Testis (tissue), 3 donors: ENCODE data around the gene MT4. TPM values are rescaled to one million over a fixed set of nuclear protein-coding genes. Genes with fewer than 3 reads are reported as not detected.
A peak's percentile ranks its signal among the peaks of the same experiment; 100 is the strongest.
"Not testable (repeated sequence)": the region's sequence is repeated elsewhere in the genome, so short reads cannot be mapped to it uniquely, and the experiment has no call there.

ENCODE experiments used
- DNase-seq: peaks from one replicate; pipeline ENCODE4 v3.0.0-alpha.2; 2019
- H3K27ac ChIP-seq, 2 donors: fragments of 200-600 bp; sonication (generic); one replicate each; pipeline ENCODE4 v1.5.1; 2019
- H3K27me3 ChIP-seq: fragments of 200-600 bp; sonication (generic); one replicate; pipeline ENCODE4 v1.5.1; 2019
- H3K36me3 ChIP-seq: fragments of 200-600 bp; sonication (generic); one replicate; pipeline ENCODE4 v1.5.1; 2017; ENCODE audit warnings: low read depth; ENCODE audit errors: missing control alignments
- H3K4me1 ChIP-seq: fragments of 200-600 bp; sonication (generic); one replicate; pipeline ENCODE4 v1.5.1; 2019
- H3K4me3 ChIP-seq, 2 donors: fragments of 200-600 bp; sonication (generic); one replicate each; pipeline ENCODE4 v1.5.1; 2017 to 2019
- H3K9me3 ChIP-seq: fragments of 200-600 bp; sonication (generic); one replicate; pipeline ENCODE4 v1.5.1; 2017
- POLR2A ChIP-seq: fragments of 450-650 bp; IDR thresholded peaks from one replicate; pipeline ENCODE4 v1.6.1; 2017; ENCODE audit warnings: antibody characterized with exemption, mild to moderate bottlenecking, moderate library complexity
- WGBS, 2 donors: methylation state at CpG; one replicate each; pipeline ENCODE4 v1.1.5; 2018; 5-methylcytosine and 5-hydroxymethylcytosine counted together
- intact Hi-C: fragments of 100-400 bp; cut with DNase I; formaldehyde crosslinking; loops from one replicate; pipeline ENCODE4 v1.15.1; 2023; ENCODE audit warnings: low total_unique reads
- polyA plus RNA-seq: library from polyadenylated mRNA; stranded (reverse); fragments of 350-450 nt; fragmentation: Illumina TruSeq; extraction: RNeasy Lipid Tissue Mini Kit (QIAGEN cat#74804); gene quantifications from one replicate; pipeline ENCODE4 v1.2.3, GENCODE V29; 2014; ENCODE audit warnings: low read depth, low replicate concordance; ENCODE audit not compliant: insufficient read depth
- total RNA-seq, 2 donors: library from RNA; depleted of rRNA; stranded (reverse); fragments of >200 nt; gene quantifications; one replicate each; pipeline ENCODE4 v1.2.3, GENCODE V29; 2016
- TF ChIP-seq, protein P1 (sequence below), 3 experiments: fragments of 450-650 bp in 2 of 3; fragments of 200-600 bp in 1 of 3; sonication (generic) in 1 of 3; IDR thresholded peaks; one replicate each; pipeline ENCODE4 v1.5.1; 2016 to 2019; ENCODE audit warnings: antibody characterized with exemption in 3 of 3, mild to moderate bottlenecking in 2 of 3, moderate library complexity in 1 of 3

Gene MT4
- total and polyA plus RNA-seq, 3 donors from 2014 or later: 2.3 TPM; not detected in 2

DNA sequence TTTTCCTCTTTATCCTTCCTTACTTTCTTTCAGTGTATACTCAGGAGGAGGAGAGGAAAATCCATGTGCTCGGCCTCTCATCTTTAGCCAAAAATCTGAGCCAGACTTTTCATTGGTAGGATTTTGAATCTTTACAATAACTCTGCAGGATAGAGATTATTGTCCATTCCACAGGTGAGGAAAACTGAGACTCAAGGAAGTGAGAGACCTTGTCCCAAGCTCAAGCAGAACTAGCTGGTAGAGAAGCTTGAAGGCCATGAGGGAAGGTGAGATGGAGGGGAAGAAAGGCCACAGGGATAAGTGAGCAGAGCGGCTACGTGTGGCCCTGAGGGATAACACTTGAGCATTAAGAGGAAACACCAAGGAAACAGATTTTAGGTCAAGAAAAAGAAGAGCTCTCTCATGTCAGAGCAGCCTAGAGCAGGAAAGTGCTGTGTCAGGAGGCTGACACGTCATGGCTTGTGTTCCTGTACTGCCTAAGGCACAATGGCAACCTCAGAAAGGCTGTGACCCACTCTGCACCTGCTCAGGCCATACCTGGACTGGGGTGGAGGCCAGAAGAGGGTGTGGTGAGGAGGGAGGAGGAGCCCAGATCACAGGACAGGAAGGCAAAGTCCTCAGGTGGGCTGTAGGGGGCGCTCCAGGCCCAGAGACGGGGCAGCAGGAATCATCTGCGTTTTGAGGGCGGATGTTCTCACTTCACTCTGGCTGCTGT is 11.9 kb downstream of the MT4 start:
- DNase-seq: peak; percentile 71
- no peaks in the 10 kb centered on the region for H3K9me3 ChIP-seq
- intact Hi-C loops: no loop called here

DNA sequence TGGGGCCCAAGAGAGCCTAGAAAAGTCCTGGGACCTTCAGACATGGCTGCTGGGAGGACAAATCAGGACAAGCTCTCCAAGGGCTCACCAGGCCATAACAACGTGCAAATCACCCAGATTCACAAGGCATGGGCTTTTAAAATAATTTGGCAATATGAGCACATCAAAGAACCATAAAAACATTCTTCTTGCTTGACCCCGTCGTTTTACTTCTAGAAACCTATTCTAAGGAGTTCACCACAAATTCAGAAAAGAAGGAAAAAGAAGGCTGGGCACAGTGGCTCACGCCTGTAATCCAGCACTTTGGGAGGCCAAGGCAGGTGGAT is 12.4 kb downstream of the MT4 start:
- Histone ChIP-seq H3K4me1 (no peaks in the 10 kb centered on the region), H3K4me3 (no peak overlapping the region), H3K27ac (no peak overlapping the region), H3K9me3 (no peaks in the 10 kb centered on the region), H3K36me3 (no peaks in the 10 kb centered on the region), H3K27me3 (no peaks in the 10 kb centered on the region)
- intact Hi-C loops: no loop called here
- no peak for DNase-seq
- TF ChIP-seq, protein P1, sequence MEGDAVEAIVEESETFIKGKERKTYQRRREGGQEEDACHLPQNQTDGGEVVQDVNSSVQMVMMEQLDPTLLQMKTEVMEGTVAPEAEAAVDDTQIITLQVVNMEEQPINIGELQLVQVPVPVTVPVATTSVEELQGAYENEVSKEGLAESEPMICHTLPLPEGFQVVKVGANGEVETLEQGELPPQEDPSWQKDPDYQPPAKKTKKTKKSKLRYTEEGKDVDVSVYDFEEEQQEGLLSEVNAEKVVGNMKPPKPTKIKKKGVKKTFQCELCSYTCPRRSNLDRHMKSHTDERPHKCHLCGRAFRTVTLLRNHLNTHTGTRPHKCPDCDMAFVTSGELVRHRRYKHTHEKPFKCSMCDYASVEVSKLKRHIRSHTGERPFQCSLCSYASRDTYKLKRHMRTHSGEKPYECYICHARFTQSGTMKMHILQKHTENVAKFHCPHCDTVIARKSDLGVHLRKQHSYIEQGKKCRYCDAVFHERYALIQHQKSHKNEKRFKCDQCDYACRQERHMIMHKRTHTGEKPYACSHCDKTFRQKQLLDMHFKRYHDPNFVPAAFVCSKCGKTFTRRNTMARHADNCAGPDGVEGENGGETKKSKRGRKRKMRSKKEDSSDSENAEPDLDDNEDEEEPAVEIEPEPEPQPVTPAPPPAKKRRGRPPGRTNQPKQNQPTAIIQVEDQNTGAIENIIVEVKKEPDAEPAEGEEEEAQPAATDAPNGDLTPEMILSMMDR (IDR thresholded peaks at IDR 0.05): peak in 1 of 3 experiments; percentile 1
- no peak for TF ChIP-seq POLR2A
- whole genome bisulfite sequencing, 2 donors: 57 to 69% methylated on average over 4 of the region's 4 CpGs

More for the DNA sequence above, 11.9 kb downstream of the MT4 start:
- Histone ChIP-seq H3K4me3 (no peak overlapping the region), H3K27me3 (no peaks in the 10 kb centered on the region), H3K27ac (no peak overlapping the region), H3K36me3 (no peaks in the 10 kb centered on the region), H3K4me1 (no peaks in the 10 kb centered on the region)
- 51 to 56% methylated on average over 8 of the region's 8 CpGs for WGBS, 2 donors
- TF ChIP-seq, protein P1 (IDR thresholded peaks at IDR 0.05): peak; percentile 43 to 64 (median 57)
- TF ChIP-seq POLR2A: no peak

DNA sequence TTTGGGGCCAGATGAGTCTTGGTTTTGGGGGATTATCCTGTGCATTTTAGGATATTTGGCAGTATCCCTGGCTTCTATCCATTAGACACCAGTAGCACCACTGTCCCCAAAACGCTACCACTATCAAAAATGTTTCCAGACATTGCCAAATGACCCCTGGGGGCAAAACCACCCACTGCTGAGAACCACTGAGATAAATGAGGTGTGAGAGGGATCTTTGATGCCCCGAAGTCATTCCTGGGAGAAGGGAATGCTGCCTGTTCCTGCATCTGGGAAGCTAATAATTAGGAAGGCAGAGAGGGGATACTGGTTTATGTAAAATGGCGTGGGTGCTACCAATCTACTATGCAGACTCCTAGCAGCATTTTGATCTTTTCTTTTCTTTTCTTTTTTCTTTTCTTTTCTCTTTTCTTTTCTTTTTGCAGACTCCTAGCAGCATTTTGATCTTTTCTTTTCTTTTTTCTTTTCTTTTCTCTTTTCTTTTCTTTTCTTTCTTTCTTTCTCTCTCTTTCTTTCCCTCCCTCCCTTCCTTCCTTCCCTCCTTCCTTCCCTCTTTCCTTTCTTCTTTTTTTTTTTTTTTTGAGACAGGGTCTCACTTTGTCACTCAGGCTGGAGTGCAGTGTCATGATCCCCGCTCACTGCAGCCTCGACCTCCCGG is 15.6 kb downstream of the MT4 start:
- no peak overlapping the region for H3K4me3 ChIP-seq
- WGBS, 2 donors: 90% methylated on average over 6 of the region's 6 CpGs
- intact Hi-C loops: loop anchor here (10.0 kb wide), 1 partner anchor 124 kb away; no protein-coding TSS in a partner anchor

DNA sequence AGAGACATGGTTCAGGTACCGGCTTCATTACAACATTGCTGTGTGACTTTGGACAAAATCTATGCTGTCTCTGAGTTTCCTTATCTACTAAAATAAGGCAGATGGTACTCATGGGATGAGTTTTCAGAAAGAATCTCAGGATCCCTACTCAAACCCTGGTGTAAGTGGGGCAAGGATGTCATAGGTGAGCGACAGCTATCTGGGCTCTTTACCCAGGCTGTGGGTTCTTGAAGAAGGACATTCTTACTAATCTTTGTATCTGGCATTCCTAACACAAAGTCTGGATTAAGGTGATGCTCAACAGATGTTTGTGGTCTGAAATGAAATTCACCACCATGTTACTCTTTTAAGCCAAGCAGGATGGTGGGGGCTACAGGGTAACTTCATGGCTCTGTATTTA is 18.0 kb downstream of the MT4 start:
- H3K4me3 ChIP-seq, H3K4me1 ChIP-seq, DNase-seq, H3K9me3 ChIP-seq, H3K27ac ChIP-seq, H3K27me3 ChIP-seq, H3K36me3 ChIP-seq: not testable (repeated sequence)
- intact Hi-C loops: loop anchor here (10.0 kb wide), 1 partner anchor 122 kb away; no protein-coding TSS in a partner anchor
- 91 to 100% methylated on average over 2 of the region's 2 CpGs for WGBS, 2 donors

More for the DNA sequence above, 15.6 kb downstream of the MT4 start:
- TF ChIP-seq, protein P1 (IDR thresholded peaks at IDR 0.05): no peak
- no peak for TF ChIP-seq POLR2A
- no peaks in the 10 kb centered on the region for H3K36me3 ChIP-seq
- H3K9me3 ChIP-seq: no peaks in the 10 kb centered on the region
- no peak for DNase-seq
- no peaks in the 10 kb centered on the region for H3K27me3 ChIP-seq
- no peaks in the 10 kb centered on the region for H3K4me1 ChIP-seq
- no peak overlapping the region for H3K27ac ChIP-seq

DNA sequence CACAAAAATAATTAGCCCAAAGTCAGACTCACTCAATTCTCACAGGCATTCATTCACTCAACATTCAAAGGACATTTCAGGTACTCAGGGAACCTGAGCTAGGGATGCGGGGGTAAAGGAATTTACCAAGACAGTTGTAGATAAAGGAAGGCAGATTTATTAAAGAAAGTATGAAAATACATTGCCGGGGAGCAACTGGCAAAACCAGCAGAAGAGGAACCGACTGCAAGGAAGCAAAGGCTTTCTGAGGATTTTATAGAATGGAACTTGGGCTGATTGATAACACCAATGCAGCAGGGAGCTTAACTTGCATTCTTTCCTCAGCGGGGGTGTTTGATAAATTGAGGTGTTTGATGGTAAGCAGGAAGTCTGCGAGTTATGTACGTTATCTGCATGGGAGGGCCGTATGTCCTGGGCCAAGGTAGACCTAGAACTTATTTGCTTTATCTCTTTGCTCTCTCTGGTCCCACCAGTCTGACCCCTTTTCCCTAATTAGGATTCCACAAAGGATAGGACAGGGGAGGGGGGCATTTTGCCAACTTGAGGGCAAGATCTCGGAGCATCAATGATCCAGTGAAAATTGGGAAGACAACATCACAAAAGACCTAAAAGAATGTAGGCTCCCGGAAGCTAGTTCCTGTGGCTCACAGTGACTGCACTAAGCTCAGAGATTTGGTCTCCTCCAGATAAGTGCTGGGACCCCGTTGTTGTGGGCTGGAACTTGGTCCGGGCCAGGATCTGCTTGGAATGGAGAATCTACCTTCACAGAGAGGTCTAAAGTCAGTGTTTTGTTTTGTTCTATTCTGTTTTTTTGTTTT is 18.7 kb downstream of the MT4 start:
- Histone ChIP-seq H3K9me3 (no peaks in the 10 kb centered on the region), H3K36me3 (no peaks in the 10 kb centered on the region), H3K27me3 (no peaks in the 10 kb centered on the region), H3K4me3 (no peak overlapping the region), H3K4me1 (no peaks in the 10 kb centered on the region), H3K27ac (no peak overlapping the region)
- intact Hi-C loops: loop anchor here (10.0 kb wide), 1 partner anchor 121 kb away; no protein-coding TSS in a partner anchor
- TF ChIP-seq, protein P1 (IDR thresholded peaks at IDR 0.05): no peak
- TF ChIP-seq POLR2A: no peak
- no peak for DNase-seq
- 60 to 63% methylated on average over 11 of the region's 11 CpGs for WGBS, 2 donors
